ENCODE results near the gene TSNAX.

The TSNAX gene

DNA sequence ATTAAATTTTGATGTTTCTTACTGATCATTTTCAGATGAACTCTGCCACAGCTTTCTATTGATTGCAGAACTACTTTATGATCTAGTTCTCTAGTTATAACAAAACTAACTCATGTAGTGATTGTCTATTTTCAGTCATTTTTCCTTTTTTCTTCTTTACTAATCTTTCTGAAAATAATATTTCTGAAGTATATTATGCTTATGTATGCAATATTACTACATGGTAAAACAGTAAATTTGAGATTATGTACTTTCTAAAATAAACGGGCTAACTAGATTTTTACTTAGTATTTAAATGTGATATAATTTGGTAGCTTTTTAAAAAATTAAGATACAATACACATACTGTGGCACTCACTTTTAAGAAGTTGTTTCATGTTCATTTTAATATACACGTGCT is 7.6 kb downstream of the TSNAX start:
- H3K9ac ChIP-seq (ENCODE audit: low read length) = peak overlapping the region; percentile 22
- H3K14ac ChIP-seq (ENCODE audit: low read length in 2 of 2) = no peak overlapping the region
- WGBS = no CpG with 5 or more reads among the region's 2 CpGs
- H3K4me2 ChIP-seq (ENCODE audit: low read length, poor library complexity, severe bottlenecking) = no peak overlapping the region
- no peaks in the 10 kb centered on the region for H3K4me1 ChIP-seq (ENCODE audit: control insufficient read depth, insufficient read depth, low read depth, low read length)
- peaks cover 17 to 83% of the 10 kb centered on the region in 2 experiments for H3K36me3 ChIP-seq (ENCODE audit: control insufficient read depth in 1 of 2, insufficient read depth in 2 of 2, low read depth in 1 of 2, low read length in 2 of 2)
- DNase-seq = no peak
- no peak overlapping the region for H2AFZ ChIP-seq (ENCODE audit: low read depth, low read length)
- no peak overlapping the region for H3K27ac ChIP-seq (ENCODE audit: low read length, poor library complexity, severe bottlenecking)
- no peak overlapping the region for H4K91ac ChIP-seq (ENCODE audit: low read length)
- H2BK120ac ChIP-seq (ENCODE audit: low read depth, low read length) = no peak overlapping the region
- H3K18ac ChIP-seq (ENCODE audit: low read depth in 1 of 2, low read length in 2 of 2) = no peak overlapping the region
- H3K4ac ChIP-seq (ENCODE audit: low read depth in 1 of 2, low read length in 2 of 2) = no peak overlapping the region
- H3K9me3 ChIP-seq (ENCODE audit: control insufficient read depth, low read length) = peaks cover 7% of the 10 kb centered on the region
- no peak overlapping the region for H3K4me3 ChIP-seq (ENCODE audit: insufficient read depth in 1 of 2, low read depth in 1 of 2, low read length in 2 of 2)
- no peaks in the 10 kb centered on the region for H3K27me3 ChIP-seq (ENCODE audit: control insufficient read depth in 1 of 2, insufficient read depth in 1 of 2, low read length in 2 of 2)
- no peak overlapping the region for H4K8ac ChIP-seq (ENCODE audit: low read length)
- H3K79me1 ChIP-seq (replicated peaks; ENCODE audit: low read length, poor library complexity, severe bottlenecking) = peaks cover 12% of the 10 kb centered on the region
- no peak overlapping the region for H2BK5ac ChIP-seq (ENCODE audit: low read depth, low read length, poor library complexity, severe bottlenecking)
- no peak overlapping the region for H2BK12ac ChIP-seq (ENCODE audit: low read length in 2 of 2)
- H2AK5ac ChIP-seq (ENCODE audit: low read length, severe bottlenecking) = no peak overlapping the region
- H3K23ac ChIP-seq (ENCODE audit: low read length in 2 of 2) = no peak overlapping the region
- H2BK15ac ChIP-seq (ENCODE audit: low read depth, poor library complexity, severe bottlenecking) = no peak overlapping the region

- H2BK15ac ChIP-seq (ENCODE audit: low read depth, poor library complexity, severe bottlenecking) = no peak overlapping the region
- H3K4me3 ChIP-seq (ENCODE audit: insufficient read depth in 1 of 2, low read depth in 1 of 2, low read length in 2 of 2) = no peak overlapping the region
- H2BK12ac ChIP-seq (ENCODE audit: low read length in 2 of 2) = no peak overlapping the region
- H4K8ac ChIP-seq (ENCODE audit: low read length) = no peak overlapping the region
- H4K91ac ChIP-seq (ENCODE audit: low read length) = no peak overlapping the region
- H2AFZ ChIP-seq (ENCODE audit: low read depth, low read length) = no peak overlapping the region
- no peak overlapping the region for H2AK5ac ChIP-seq (ENCODE audit: low read length, severe bottlenecking)
- no CpG with 5 or more reads among the region's 3 CpGs for WGBS
- peaks cover 20% of the 10 kb centered on the region for H3K79me1 ChIP-seq (replicated peaks; ENCODE audit: low read length, poor library complexity, severe bottlenecking)
- no peak overlapping the region for H2BK120ac ChIP-seq (ENCODE audit: low read depth, low read length)
- DNase-seq = no peak
- no peaks in the 10 kb centered on the region for H3K27me3 ChIP-seq (ENCODE audit: control insufficient read depth in 1 of 2, insufficient read depth in 1 of 2, low read length in 2 of 2)
- H2BK5ac ChIP-seq (ENCODE audit: low read depth, low read length, poor library complexity, severe bottlenecking) = no peak overlapping the region
- no peak overlapping the region for H3K14ac ChIP-seq (ENCODE audit: low read length in 2 of 2)
- peaks cover 13 to 95% of the 10 kb centered on the region in 2 experiments for H3K36me3 ChIP-seq (ENCODE audit: control insufficient read depth in 1 of 2, insufficient read depth in 2 of 2, low read depth in 1 of 2, low read length in 2 of 2)
- no peak overlapping the region for H3K18ac ChIP-seq (ENCODE audit: low read depth in 1 of 2, low read length in 2 of 2)
- H3K9me3 ChIP-seq (ENCODE audit: control insufficient read depth, low read length) = peaks cover 7% of the 10 kb centered on the region
- no peaks in the 10 kb centered on the region for H3K4me1 ChIP-seq (ENCODE audit: control insufficient read depth, insufficient read depth, low read depth, low read length)
- H3K4me2 ChIP-seq (ENCODE audit: low read length, poor library complexity, severe bottlenecking) = no peak overlapping the region
- no peak overlapping the region for H3K9ac ChIP-seq (ENCODE audit: low read length)
- H3K23ac ChIP-seq (ENCODE audit: low read length in 2 of 2) = no peak overlapping the region
- H3K27ac ChIP-seq (ENCODE audit: low read length, poor library complexity, severe bottlenecking) = no peak overlapping the region
- H3K4ac ChIP-seq (ENCODE audit: low read depth in 1 of 2, low read length in 2 of 2) = no peak overlapping the region
Measured at GRCh38 chr1:231540847-231541246, 12.4 kb downstream of the TSNAX start.

- Histone ChIP-seq H3K27ac (ENCODE audit: low read length, poor library complexity, severe bottlenecking) (no peak overlapping the region), H2BK120ac (ENCODE audit: low read depth, low read length) (no peak overlapping the region), H3K18ac (ENCODE audit: low read depth in 1 of 2, low read length in 2 of 2) (no peak overlapping the region), H2AK5ac (ENCODE audit: low read length, severe bottlenecking) (no peak overlapping the region), H4K91ac (ENCODE audit: low read length) (no peak overlapping the region), H3K4me3 (ENCODE audit: insufficient read depth in 1 of 2, low read depth in 1 of 2, low read length in 2 of 2) (no peak overlapping the region), H2BK12ac (ENCODE audit: low read length in 2 of 2) (no peak overlapping the region), H3K9ac (ENCODE audit: low read length) (no peak overlapping the region), H3K4me2 (ENCODE audit: low read length, poor library complexity, severe bottlenecking) (no peak overlapping the region), H3K23ac (ENCODE audit: low read length in 2 of 2) (no peak overlapping the region), H3K36me3 (ENCODE audit: control insufficient read depth in 1 of 2, insufficient read depth in 2 of 2, low read depth in 1 of 2, low read length in 2 of 2) (peaks cover 15 to 94% of the 10 kb centered on the region in 2 experiments), H2AFZ (ENCODE audit: low read depth, low read length) (no peak overlapping the region), H3K4ac (ENCODE audit: low read depth in 1 of 2, low read length in 2 of 2) (no peak overlapping the region), H3K9me3 (ENCODE audit: control insufficient read depth, low read length) (peaks cover 7% of the 10 kb centered on the region), H3K79me1 (replicated peaks; ENCODE audit: low read length, poor library complexity, severe bottlenecking) (peaks cover 23% of the 10 kb centered on the region), H3K27me3 (ENCODE audit: control insufficient read depth in 1 of 2, insufficient read depth in 1 of 2, low read length in 2 of 2) (no peaks in the 10 kb centered on the region), H3K14ac (ENCODE audit: low read length in 2 of 2) (no peak overlapping the region), H4K8ac (ENCODE audit: low read length) (no peak overlapping the region), H3K4me1 (ENCODE audit: control insufficient read depth, insufficient read depth, low read depth, low read length) (no peaks in the 10 kb centered on the region), H2BK5ac (ENCODE audit: low read depth, low read length, poor library complexity, severe bottlenecking) (no peak overlapping the region), H2BK15ac (ENCODE audit: low read depth, poor library complexity, severe bottlenecking) (no peak overlapping the region)
- DNase-seq = no peak
- 60% methylated on average over 1 of the region's 2 CpGs for WGBS
Measured at GRCh38 chr1:231541842-231542241, 13.4 kb downstream of the TSNAX start.

GRCh38 chr1:231544943-231545592 is 16.6 kb downstream of the TSNAX start:
- H3K14ac ChIP-seq (ENCODE audit: low read length in 2 of 2) = no peak overlapping the region
- H3K18ac ChIP-seq (ENCODE audit: low read depth in 1 of 2, low read length in 2 of 2) = no peak overlapping the region
- H3K27me3 ChIP-seq (ENCODE audit: control insufficient read depth in 1 of 2, insufficient read depth in 1 of 2, low read length in 2 of 2) = no peaks in the 10 kb centered on the region
- H2BK120ac ChIP-seq (ENCODE audit: low read depth, low read length) = no peak overlapping the region
- peaks cover 21% of the 10 kb centered on the region for H3K79me1 ChIP-seq (replicated peaks; ENCODE audit: low read length, poor library complexity, severe bottlenecking)
- peaks cover 7% of the 10 kb centered on the region for H3K9me3 ChIP-seq (ENCODE audit: control insufficient read depth, low read length)
- H2AK5ac ChIP-seq (ENCODE audit: low read length, severe bottlenecking) = no peak overlapping the region
- H3K27ac ChIP-seq (ENCODE audit: low read length, poor library complexity, severe bottlenecking) = no peak overlapping the region
- DNase-seq = no peak
- no peak overlapping the region for H3K4ac ChIP-seq (ENCODE audit: low read depth in 1 of 2, low read length in 2 of 2)
- no peak overlapping the region for H4K8ac ChIP-seq (ENCODE audit: low read length)
- H4K91ac ChIP-seq (ENCODE audit: low read length) = no peak overlapping the region
- WGBS = 100% methylated on average over 1 of the region's 4 CpGs
- no peak overlapping the region for H2AFZ ChIP-seq (ENCODE audit: low read depth, low read length)
- H2BK12ac ChIP-seq (ENCODE audit: low read length in 2 of 2) = no peak overlapping the region
- no peaks in the 10 kb centered on the region for H3K4me1 ChIP-seq (ENCODE audit: control insufficient read depth, insufficient read depth, low read depth, low read length)
- H3K4me2 ChIP-seq (ENCODE audit: low read length, poor library complexity, severe bottlenecking) = no peak overlapping the region
- no peak overlapping the region for H3K23ac ChIP-seq (ENCODE audit: low read length in 2 of 2)
- H3K4me3 ChIP-seq (ENCODE audit: insufficient read depth in 1 of 2, low read depth in 1 of 2, low read length in 2 of 2) = no peak overlapping the region
- no peak overlapping the region for H2BK5ac ChIP-seq (ENCODE audit: low read depth, low read length, poor library complexity, severe bottlenecking)
- H3K9ac ChIP-seq (ENCODE audit: low read length) = no peak overlapping the region
- H3K36me3 ChIP-seq (ENCODE audit: control insufficient read depth in 1 of 2, insufficient read depth in 2 of 2, low read depth in 1 of 2, low read length in 2 of 2) = peaks cover 6 to 73% of the 10 kb centered on the region in 2 experiments
- H2BK15ac ChIP-seq (ENCODE audit: low read depth, poor library complexity, severe bottlenecking) = no peak overlapping the region

Measured in mesenchymal stem cell (in vitro differentiated cells and primary cell).